ENCODE data around the gene ADAM17. TPM values are rescaled to one million over a fixed set of nuclear protein-coding genes. Genes with fewer than 3 reads are reported as not detected.
A peak's percentile ranks its signal among the peaks of the same experiment; 100 is the strongest.

The ADAM17 gene
- polyA plus RNA-seq, 5 donors, result 30.3 to 46.7 (median 41.8) TPM

- DNase-seq, result peak in 1 of 2 donors; percentile 11
Observed at GRCh38 chr2:9473985-9474360, 81.7 kb downstream of the ADAM17 start.

GRCh38 chr2:9473308-9473984, 82.2 kb downstream of the ADAM17 start:
- DNase-seq, result peak; percentile 2 to 10

- no peak for DNase-seq
Observed at GRCh38 chr2:9472511-9472910, 83.1 kb downstream of the ADAM17 start.

GRCh38 chr2:9471206-9471605, 84.4 kb downstream of the ADAM17 start:
- DNase-seq, result no peak

GRCh38 chr2:9467687-9468086, 87.9 kb downstream of the ADAM17 start:
- no peak for DNase-seq

- DNase-seq, result no peak
Observed at GRCh38 chr2:9466147-9466683, 89.4 kb downstream of the ADAM17 start.

GRCh38 chr2:9465170-9465569, 90.5 kb downstream of the ADAM17 start:
- no peak for DNase-seq

GRCh38 chr2:9463698-9464034, 92.0 kb downstream of the ADAM17 start:
- no peak for DNase-seq

GRCh38 chr2:9462886-9463697, 92.5 kb downstream of the ADAM17 start:
- no peak for DNase-seq

- no peak for DNase-seq
Observed at GRCh38 chr2:9462313-9462712, 93.3 kb downstream of the ADAM17 start.

GRCh38 chr2:9461079-9461478, 94.6 kb downstream of the ADAM17 start:
- no peak for DNase-seq

- DNase-seq, result no peak
Observed at GRCh38 chr2:9460441-9461017, 95.1 kb downstream of the ADAM17 start.

GRCh38 chr2:9451231-9451630, 104.4 kb downstream of the ADAM17 start:
- no peak for DNase-seq

- no peak for DNase-seq
Observed at GRCh38 chr2:9445089-9445488, 110.5 kb downstream of the ADAM17 start.

- no peak for DNase-seq
Observed at GRCh38 chr2:9443526-9443925, 112.1 kb downstream of the ADAM17 start.

- no peak for DNase-seq
Observed at GRCh38 chr2:9441556-9441955, 114.1 kb downstream of the ADAM17 start.

- no peak for DNase-seq
Observed at GRCh38 chr2:9440058-9440727, 115.4 kb downstream of the ADAM17 start.

GRCh38 chr2:9439536-9439935, 116.1 kb downstream of the ADAM17 start:
- DNase-seq, result no peak

Data from right lung (tissue), 5 donors.